Neuronal stem cell (in vitro differentiated cells): ENCODE results near the gene CELF4.

Experiments
- DNase-seq: peaks from one replicate; pipeline ENCODE4 v3.0.0-alpha.2; 2013; ENCODE audit warnings: low spot score
- H2AFZ ChIP-seq: one replicate; pipeline ENCODE4 v1.6.1; 2013; ENCODE audit warnings: mild to moderate bottlenecking, low read length, inconsistent platforms
- H2AK5ac ChIP-seq: 2 replicates; pipeline ENCODE4 v1.6.1; 2013; ENCODE audit warnings: low read depth, mild to moderate bottlenecking, inconsistent platforms, low read length, moderate library complexity, mixed read lengths
- H2BK120ac ChIP-seq: 2 replicates; pipeline ENCODE4 v1.6.1; 2013; ENCODE audit warnings: low read depth, mild to moderate bottlenecking, inconsistent platforms, low read length, moderate library complexity, mixed read lengths
- H2BK12ac ChIP-seq: one replicate; pipeline ENCODE4 v1.6.1; 2013; ENCODE audit warnings: low read length, inconsistent platforms
- H2BK15ac ChIP-seq: 2 replicates; pipeline ENCODE4 v1.6.1; 2013; ENCODE audit warnings: mild to moderate bottlenecking, low read length, inconsistent platforms, mixed read lengths
- H2BK5ac ChIP-seq: one replicate; pipeline ENCODE4 v1.6.1; 2013; ENCODE audit warnings: inconsistent platforms, mild to moderate bottlenecking, low read length, moderate library complexity
- H3K14ac ChIP-seq: one replicate; pipeline ENCODE4 v1.6.1; 2013; ENCODE audit warnings: low read length, inconsistent platforms
- H3K18ac ChIP-seq: 2 replicates; pipeline ENCODE4 v1.6.1; 2013; ENCODE audit warnings: low read length, inconsistent platforms
- H3K23ac ChIP-seq: 2 replicates; pipeline ENCODE4 v1.6.1; 2013; ENCODE audit warnings: low read depth, mild to moderate bottlenecking, mixed read lengths, low read length, inconsistent platforms; ENCODE audit not compliant: poor library complexity
- H3K27ac ChIP-seq: replicated peaks from 3 replicates; pipeline ENCODE4 v1.5.1; 2013; ENCODE audit warnings: low read length, inconsistent platforms
- H3K27me3 ChIP-seq, 3 experiments: 2 replicates each; pipeline ENCODE4 v1.6.1; 2013; ENCODE audit warnings: low read length in 3 of 3, mild to moderate bottlenecking in 2 of 3, inconsistent platforms in 1 of 3, low read depth in 1 of 3, mixed read lengths in 1 of 3, moderate library complexity in 1 of 3; ENCODE audit not compliant: control insufficient read depth in 3 of 3, insufficient read depth in 3 of 3
- H3K36me3 ChIP-seq, 2 donors: replicated peaks in 1 of 2; 2 replicates each; pipeline ENCODE4 v1.6.1; 2013; ENCODE audit warnings: low read length in 2 of 2; ENCODE audit not compliant: control insufficient read depth in 2 of 2, insufficient read depth in 2 of 2
- H3K4ac ChIP-seq: 2 replicates; pipeline ENCODE4 v1.6.1; 2013; ENCODE audit warnings: inconsistent platforms, mild to moderate bottlenecking, low read length, moderate library complexity
- H3K4me1 ChIP-seq, 2 donors: 1 replicate in 1 of 2; 2 replicates in 1 of 2; pipeline ENCODE4 v1.6.1; 2013; ENCODE audit warnings: low read length in 2 of 2, low read depth in 1 of 2; ENCODE audit not compliant: control insufficient read depth in 2 of 2, insufficient read depth in 1 of 2
- H3K4me2 ChIP-seq: one replicate; pipeline ENCODE4 v1.6.1; 2013; ENCODE audit warnings: mild to moderate bottlenecking, low read length, inconsistent platforms; ENCODE audit not compliant: insufficient read depth, poor library complexity, severe bottlenecking
- H3K4me3 ChIP-seq, 2 donors: 2 replicates each; pipeline ENCODE4 v1.5.1; 2013; ENCODE audit warnings: low read length in 2 of 2, mild to moderate bottlenecking in 2 of 2, inconsistent platforms in 1 of 2, moderate library complexity in 1 of 2
- H3K79me1 ChIP-seq: one replicate; pipeline ENCODE4 v1.6.1; 2013; ENCODE audit warnings: low read depth, mild to moderate bottlenecking, inconsistent platforms, low read length, moderate library complexity
- H3K9ac ChIP-seq: one replicate; pipeline ENCODE4 v1.6.1; 2013; ENCODE audit warnings: mild to moderate bottlenecking, low read depth, low read length, inconsistent platforms; ENCODE audit not compliant: poor library complexity
- H3K9me3 ChIP-seq, 2 donors: replicated peaks in 1 of 2; 2 replicates each; pipeline versions ENCODE3 to v1.6.1; 2013; ENCODE audit warnings: low read length in 2 of 2, mild to moderate bottlenecking in 2 of 2, inconsistent platforms in 1 of 2, low read depth in 1 of 2, mixed read lengths in 1 of 2, moderate library complexity in 1 of 2; ENCODE audit not compliant: control insufficient read depth in 2 of 2, insufficient read depth in 1 of 2
- H4K8ac ChIP-seq: one replicate; pipeline ENCODE4 v1.6.1; 2013; ENCODE audit warnings: low read depth, mild to moderate bottlenecking, inconsistent platforms, low read length, moderate library complexity
- H4K91ac ChIP-seq: one replicate; pipeline ENCODE4 v1.6.1; 2013; ENCODE audit warnings: low read length, low read depth, mild to moderate bottlenecking, inconsistent platforms; ENCODE audit not compliant: poor library complexity
- WGBS, 2 donors: extraction: QIAGEN DNeasy Blood & Tissue Kit; methylation state at CpG; one replicate each; pipeline ENCODE4 v1.1.7; 2013; ENCODE audit warnings: missing lambda C conversion rate in 2 of 2, mixed read lengths in 1 of 2; ENCODE audit not compliant: insufficient read length in 2 of 2, insufficient replicate concordance in 1 of 2; ENCODE audit errors: extremely low coverage in 2 of 2; 5-methylcytosine and 5-hydroxymethylcytosine counted together

Gene CELF4

DNA sequence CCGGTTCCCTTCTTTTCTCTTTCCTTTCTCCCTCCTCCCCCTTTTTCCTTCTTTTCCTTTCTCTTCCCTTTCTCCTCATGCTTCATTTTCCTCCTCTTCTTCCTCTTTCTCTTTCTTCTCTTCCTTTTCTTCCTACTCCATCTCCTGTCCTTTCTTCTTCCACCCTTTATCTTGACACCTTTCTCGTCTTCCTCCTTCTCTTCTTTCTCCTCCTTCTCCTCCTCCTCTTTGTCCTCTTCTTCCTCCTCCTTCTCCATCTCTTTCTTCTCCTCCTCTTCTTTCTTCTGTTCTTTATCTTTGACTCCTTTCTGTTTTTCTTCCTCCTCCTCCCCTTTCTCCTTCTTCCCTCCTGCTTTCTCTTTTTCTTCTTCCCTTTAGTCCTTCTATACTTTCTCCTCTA is 53.2 kb downstream of the CELF4 start:
- Histone ChIP-seq H3K36me3 (no peaks in the 10 kb centered on the region), H2AFZ (no peak overlapping the region), H3K4me3 (no peak overlapping the region), H3K4me1 (no peaks in the 10 kb centered on the region), H3K23ac (no peak overlapping the region), H3K79me1 (no peaks in the 10 kb centered on the region), H3K14ac (no peak overlapping the region), H2BK5ac (no peak overlapping the region), H3K4me2 (no peak overlapping the region), H3K27me3 (no peaks in the 10 kb centered on the region), H4K8ac (no peak overlapping the region), H3K27ac (no peak overlapping the region), H3K9ac (no peak overlapping the region), H3K4ac (no peak overlapping the region), H3K9me3 (peaks cover 0 to 4% of the 10 kb centered on the region in 2 donors), H2BK15ac (no peak overlapping the region), H4K91ac (no peak overlapping the region), H3K18ac (no peak overlapping the region), H2AK5ac (no peak overlapping the region), H2BK120ac (no peak overlapping the region), H2BK12ac (no peak overlapping the region)
- no CpG with 5 or more reads among the region's 2 CpGs for WGBS, 2 donors
- DNase-seq, result no peak

DNA sequence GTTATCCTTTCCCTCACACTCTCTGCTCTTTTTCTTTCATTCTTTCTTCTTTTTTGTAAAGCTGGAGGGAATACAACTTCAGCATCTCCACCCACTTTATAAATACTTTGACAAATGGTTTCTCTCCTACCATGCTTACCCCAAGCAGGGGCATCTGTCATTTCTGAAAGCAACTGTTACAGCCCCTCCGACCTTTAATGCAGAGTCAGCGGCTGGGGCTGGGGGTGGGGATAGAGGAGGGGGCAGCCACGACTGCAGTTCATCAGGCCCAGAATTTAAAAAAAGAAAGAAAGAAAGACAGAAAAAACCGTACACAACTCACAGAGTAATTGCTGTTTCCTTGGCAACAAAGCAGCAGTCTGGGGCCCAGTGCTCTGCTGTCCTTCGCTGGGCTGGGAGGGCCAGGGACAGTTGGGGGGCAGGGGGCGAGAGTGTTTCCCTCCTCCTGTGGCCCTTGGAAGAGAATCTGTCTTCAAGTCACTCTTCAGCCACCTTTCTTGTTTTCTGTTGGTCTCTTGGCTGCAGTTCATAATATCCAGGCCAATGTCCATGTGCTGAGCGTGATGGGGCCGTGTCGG is 53.8 kb downstream of the CELF4 start:
- no CpG with 5 or more reads among the region's 9 CpGs for WGBS, 2 donors
- H3K14ac ChIP-seq, result no peak overlapping the region
- no peak overlapping the region for H3K9ac ChIP-seq
- no peak overlapping the region for H2BK12ac ChIP-seq
- no peak overlapping the region for H3K4ac ChIP-seq
- no peaks in the 10 kb centered on the region for H3K4me1 ChIP-seq
- H3K27ac ChIP-seq, result no peak overlapping the region
- H3K36me3 ChIP-seq, result no peaks in the 10 kb centered on the region
- no peak overlapping the region for H2BK15ac ChIP-seq
- H4K91ac ChIP-seq, result no peak overlapping the region
- H2BK120ac ChIP-seq, result no peak overlapping the region
- H3K79me1 ChIP-seq, result no peaks in the 10 kb centered on the region
- H2AK5ac ChIP-seq, result no peak overlapping the region
- H4K8ac ChIP-seq, result no peak overlapping the region
- no peak overlapping the region for H3K23ac ChIP-seq
- DNase-seq, result no peak
- H3K4me2 ChIP-seq, result no peak overlapping the region
- H2AFZ ChIP-seq, result no peak overlapping the region
- H3K27me3 ChIP-seq, result no peaks in the 10 kb centered on the region
- H3K9me3 ChIP-seq, result peaks cover 0 to 4% of the 10 kb centered on the region in 2 donors
- peak overlapping the region; percentile 40 for H3K18ac ChIP-seq
- no peak overlapping the region for H2BK5ac ChIP-seq
- no peak overlapping the region for H3K4me3 ChIP-seq

DNA sequence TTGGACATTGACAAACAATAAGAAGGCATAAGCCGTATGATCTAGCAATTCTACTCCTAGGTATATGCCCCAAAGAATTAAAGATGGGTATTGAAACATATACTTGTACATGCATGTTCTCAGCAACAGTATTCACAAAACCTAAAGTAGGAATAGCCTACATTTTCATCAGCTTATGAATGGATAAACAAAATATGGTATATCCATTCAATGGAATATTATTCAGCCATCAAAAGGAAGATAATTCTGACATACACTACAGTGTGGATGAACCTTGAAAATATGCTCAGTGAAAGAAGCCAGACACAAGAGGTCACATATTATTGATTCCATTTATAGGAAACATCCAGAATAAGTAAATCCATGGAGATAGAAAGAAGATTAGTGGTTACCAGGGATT is 56.0 kb downstream of the CELF4 start:
- Histone ChIP-seq H3K9me3 (peaks cover 0 to 4% of the 10 kb centered on the region in 2 donors), H2BK120ac (no peak overlapping the region), H3K9ac (no peak overlapping the region), H2BK15ac (no peak overlapping the region), H3K79me1 (no peaks in the 10 kb centered on the region), H2AFZ (no peak overlapping the region), H4K91ac (no peak overlapping the region), H3K23ac (no peak overlapping the region), H2AK5ac (no peak overlapping the region), H3K4me2 (no peak overlapping the region), H2BK5ac (no peak overlapping the region), H3K4me1 (peaks cover 0 to 2% of the 10 kb centered on the region in 2 donors), H4K8ac (no peak overlapping the region), H3K18ac (no peak overlapping the region), H3K27me3 (no peaks in the 10 kb centered on the region), H3K36me3 (no peaks in the 10 kb centered on the region), H3K4me3 (no peak overlapping the region), H3K4ac (no peak overlapping the region), H3K14ac (no peak overlapping the region), H3K27ac (no peak overlapping the region), H2BK12ac (no peak overlapping the region)
- no peak for DNase-seq
- WGBS, 2 donors, result no CpG with 5 or more reads among the region's 1 CpG

- H2BK12ac ChIP-seq, result no peak overlapping the region
- no peak overlapping the region for H3K4me3 ChIP-seq
- no peak overlapping the region for H3K9ac ChIP-seq
- no peaks in the 10 kb centered on the region for H3K27me3 ChIP-seq
- no peak for DNase-seq
- H2BK15ac ChIP-seq, result peak overlapping the region; percentile 2
- H4K8ac ChIP-seq, result no peak overlapping the region
- no peak overlapping the region for H2BK5ac ChIP-seq
- H3K4me1 ChIP-seq, result peaks cover 0 to 4% of the 10 kb centered on the region in 2 donors
- no peak overlapping the region for H3K27ac ChIP-seq
- no peak overlapping the region for H3K4me2 ChIP-seq
- no peak overlapping the region for H3K14ac ChIP-seq
- no peak overlapping the region for H2AFZ ChIP-seq
- H3K18ac ChIP-seq, result no peak overlapping the region
- H2BK120ac ChIP-seq, result no peak overlapping the region
- H3K4ac ChIP-seq, result no peak overlapping the region
- H3K9me3 ChIP-seq, result peaks cover 0 to 4% of the 10 kb centered on the region in 2 donors
- no CpG with 5 or more reads among the region's 3 CpGs for WGBS, 2 donors
- no peak overlapping the region for H4K91ac ChIP-seq
- no peak overlapping the region for H2AK5ac ChIP-seq
- no peaks in the 10 kb centered on the region for H3K36me3 ChIP-seq
- H3K79me1 ChIP-seq, result no peaks in the 10 kb centered on the region
- H3K23ac ChIP-seq, result no peak overlapping the region
These were observed 57.4 kb downstream of the CELF4 start for GRCh38 chr18:37508207-37508606.
